Islet precursor cell (in vitro differentiated cells): ENCODE data around the gene TBC1D32.
"Not testable (repeated sequence)": the region's sequence is repeated elsewhere in the genome, so short reads cannot be mapped to it uniquely, and the experiment has no call there.

Experiments
- DNase-seq: peaks from one replicate; pipeline ENCODE4 v3.0.0-alpha.2; 2018

Gene TBC1D32

GRCh38 chr6:121210943-121211342, 123.3 kb downstream of the TBC1D32 start:
- no peak for DNase-seq

DNA sequence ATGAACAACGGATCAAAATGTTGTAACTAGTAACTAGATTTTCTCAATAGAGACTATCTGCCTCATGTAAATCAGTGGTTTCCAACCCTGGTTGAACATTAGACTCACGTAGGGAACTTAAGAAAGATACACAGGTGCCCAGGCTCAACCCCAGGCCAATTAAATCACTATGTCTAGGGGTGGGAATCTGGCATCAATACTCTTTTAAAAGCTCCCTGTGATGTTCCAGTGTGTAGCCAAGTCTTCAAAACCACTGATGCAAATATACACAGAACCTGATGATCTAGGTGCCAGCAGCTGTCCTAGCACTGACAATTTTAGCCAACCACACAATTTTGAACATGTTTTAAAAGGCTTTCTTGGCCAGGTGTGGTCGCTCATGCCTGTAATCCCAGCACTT, 128.7 kb downstream of the TBC1D32 start:
- no peak for DNase-seq

GRCh38 chr6:121201105-121201504, 133.2 kb downstream of the TBC1D32 start:
- DNase-seq: no peak

GRCh38 chr6:121196042-121196441, 138.2 kb downstream of the TBC1D32 start:
- DNase-seq: not testable (repeated sequence)

DNA sequence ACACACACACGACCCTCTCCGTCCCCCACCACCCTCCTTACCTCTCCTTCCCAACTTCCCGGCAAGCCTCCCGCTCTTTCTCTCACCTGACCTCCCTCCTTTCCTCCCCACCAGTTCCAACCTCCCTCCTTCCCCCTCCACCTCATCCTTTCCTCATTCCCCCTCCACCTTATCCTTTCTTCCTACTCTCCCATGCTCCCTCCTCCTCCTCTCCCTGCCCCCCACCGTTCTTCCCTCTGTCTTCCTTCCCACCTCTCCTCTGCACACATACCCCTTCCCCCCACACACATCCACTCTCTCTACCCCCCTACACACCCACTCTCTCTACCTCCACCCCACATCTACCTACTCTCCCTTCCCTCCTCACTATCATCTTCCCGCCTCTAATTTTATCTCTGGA, 144.2 kb downstream of the TBC1D32 start:
- no peak for DNase-seq

DNA sequence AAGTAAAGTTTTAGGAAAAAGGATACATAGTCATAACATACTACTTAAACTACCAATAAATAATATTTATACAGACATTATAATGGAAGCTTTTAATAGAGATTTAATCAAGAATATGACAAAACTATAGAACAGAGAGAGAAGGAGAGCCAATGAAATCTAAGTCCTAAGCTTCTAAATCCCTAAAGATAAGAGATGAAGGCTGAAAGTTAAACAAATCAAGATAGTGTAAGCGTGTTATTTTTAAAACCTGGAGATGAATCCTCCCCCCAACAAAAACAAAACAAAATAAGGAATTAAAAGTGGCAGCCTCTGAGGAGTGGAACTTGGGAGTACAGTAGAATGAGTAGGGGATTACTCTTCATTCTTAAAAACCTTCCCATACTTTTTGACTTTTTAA, 145.9 kb downstream of the TBC1D32 start:
- DNase-seq: no peak

- no peak for DNase-seq
These were observed 146.5 kb downstream of the TBC1D32 start for GRCh38 chr6:121187833-121188200.

- DNase-seq: no peak
These were observed 147.0 kb downstream of the TBC1D32 start for GRCh38 chr6:121187200-121187832.

DNA sequence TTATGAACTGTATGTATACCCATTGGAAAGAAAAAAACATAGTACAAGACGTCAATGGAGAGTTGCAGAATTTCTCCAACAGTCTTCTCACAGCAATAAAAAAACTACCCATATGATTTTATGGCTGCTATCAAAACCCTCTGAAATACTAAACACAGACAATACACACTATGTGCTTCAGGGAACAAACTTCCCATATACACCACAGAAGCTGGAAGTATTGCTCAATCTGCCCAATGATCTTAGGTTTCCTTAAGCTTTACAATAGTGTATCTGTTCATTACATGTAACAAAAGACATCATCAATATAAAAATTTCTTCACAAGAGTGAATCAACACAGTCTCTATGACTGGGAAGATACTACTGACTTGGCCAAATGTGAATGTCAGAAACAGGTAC, 150.5 kb downstream of the TBC1D32 start:
- DNase-seq: no peak

DNA sequence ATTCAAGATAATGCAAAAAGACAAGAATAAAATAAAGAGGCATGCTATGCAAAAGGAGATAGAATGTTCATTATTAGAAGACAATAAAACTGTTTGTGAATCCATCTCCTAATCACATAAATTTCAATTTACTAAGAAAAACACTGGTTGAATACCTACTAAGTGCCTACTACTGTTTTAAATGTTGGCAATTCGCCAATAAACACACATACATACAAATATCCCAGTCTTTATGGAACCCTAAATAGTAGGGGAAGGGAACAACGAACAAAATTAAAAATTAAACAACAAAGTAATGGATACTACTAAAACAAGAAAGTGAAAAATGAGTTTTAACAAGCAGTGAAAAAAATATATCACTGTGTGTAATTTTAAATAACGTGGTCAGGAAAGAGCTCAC, 158.5 kb downstream of the TBC1D32 start:
- no peak for DNase-seq

GRCh38 chr6:121172451-121172850, 161.8 kb downstream of the TBC1D32 start:
- not testable (repeated sequence) for DNase-seq

DNA sequence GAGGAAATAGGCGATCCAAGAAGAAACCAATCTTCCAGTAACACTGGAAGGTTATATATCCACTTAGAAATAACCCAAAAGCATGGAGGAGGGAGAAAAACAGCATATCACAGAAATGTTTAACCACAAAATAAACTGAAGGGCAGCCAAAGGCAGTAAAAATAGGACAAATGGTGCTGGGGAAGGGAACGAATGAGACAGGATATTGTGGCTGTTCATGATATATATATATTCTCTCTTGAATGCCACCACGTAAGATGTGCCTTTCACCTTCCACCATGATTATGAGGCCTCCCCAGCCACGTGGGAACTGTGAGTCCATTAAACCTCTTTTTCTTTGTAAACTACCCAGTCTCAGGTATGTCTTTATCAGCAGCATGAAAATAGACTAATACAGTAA, 162.4 kb downstream of the TBC1D32 start:
- DNase-seq: no peak

- no peak for DNase-seq
These were observed 172.4 kb downstream of the TBC1D32 start for GRCh38 chr6:121161886-121162285.

- no peak for DNase-seq
These were observed 174.0 kb downstream of the TBC1D32 start for GRCh38 chr6:121160276-121160675.

DNA sequence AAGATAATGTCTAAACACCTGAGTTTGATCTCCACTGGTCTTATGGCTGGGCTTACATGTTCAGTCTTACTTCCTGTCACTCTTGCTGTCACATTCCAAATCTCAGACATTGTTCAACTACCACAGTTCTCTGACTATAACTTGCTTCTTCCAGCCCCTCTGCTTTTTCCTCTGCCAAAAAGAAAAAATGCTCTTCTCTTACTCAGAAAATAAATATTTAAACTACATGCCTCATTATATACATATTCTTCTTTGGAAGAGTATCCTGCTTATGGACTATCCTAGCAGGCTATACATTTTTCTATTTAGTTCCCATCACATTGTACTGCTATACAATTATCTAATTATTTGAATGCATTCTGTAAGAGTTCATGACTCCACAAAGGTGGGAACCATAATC, 175.4 kb downstream of the TBC1D32 start:
- DNase-seq: no peak

DNA sequence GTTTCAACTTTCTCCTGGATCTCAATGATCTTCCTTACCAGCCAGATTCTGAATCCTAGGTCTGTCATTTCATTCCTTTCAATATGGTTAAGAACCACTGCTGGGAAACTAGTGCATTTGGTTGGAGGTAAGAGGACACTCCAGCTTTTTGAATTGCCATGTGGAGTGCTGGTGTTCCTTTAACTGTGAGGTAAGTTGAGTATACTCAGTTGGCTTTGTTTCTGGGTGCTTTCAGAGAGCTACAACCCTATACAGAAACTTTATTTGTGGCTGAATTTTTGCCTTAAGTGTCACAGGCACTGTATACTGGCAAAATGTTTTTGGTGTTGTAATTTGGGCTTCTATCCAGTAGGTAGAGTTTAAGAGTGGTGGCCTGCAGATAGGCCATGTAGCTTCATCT, 175.8 kb downstream of the TBC1D32 start:
- DNase-seq: no peak

- DNase-seq: no peak
These were observed 176.4 kb downstream of the TBC1D32 start for GRCh38 chr6:121157906-121158305.

DNA sequence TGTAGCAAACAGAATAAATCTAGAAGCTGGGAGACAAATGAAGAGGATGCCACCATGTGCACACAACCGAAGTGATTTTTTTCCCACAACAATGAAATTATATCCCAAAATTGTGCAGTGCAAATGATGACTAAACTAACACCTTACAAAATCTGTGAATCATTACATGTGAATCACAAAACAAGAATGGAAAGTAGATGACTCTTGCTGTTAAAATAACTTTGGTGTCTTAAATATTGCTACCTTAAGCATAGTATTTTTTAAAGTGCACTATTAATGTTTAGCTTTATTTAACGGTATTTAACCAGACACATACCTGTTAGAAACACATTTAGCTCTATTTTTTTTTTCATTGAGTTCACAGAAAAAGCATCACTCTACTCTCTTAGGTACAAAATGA, 190.8 kb downstream of the TBC1D32 start:
- DNase-seq: no peak

GRCh38 chr6:121142093-121142492, 192.2 kb downstream of the TBC1D32 start:
- DNase-seq: no peak

DNA sequence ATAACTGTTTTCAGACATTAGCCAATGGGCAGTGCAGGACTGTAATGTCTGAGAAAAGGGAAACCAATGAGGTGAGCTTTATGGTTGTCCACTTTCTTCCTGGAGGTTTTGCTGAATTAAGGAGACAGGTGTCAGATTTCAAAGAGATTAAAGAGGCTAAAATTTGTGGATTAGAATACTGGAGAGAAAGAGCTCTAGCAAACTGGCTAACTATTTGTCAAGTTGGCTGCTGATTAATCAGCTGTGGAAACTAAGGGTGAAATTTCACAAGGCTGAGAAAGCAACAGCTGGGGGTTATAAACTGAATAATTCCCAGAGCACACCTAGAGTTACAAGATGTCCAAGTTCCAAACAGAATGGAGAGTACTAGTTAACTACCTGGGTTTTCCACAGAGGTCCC, 198.9 kb downstream of the TBC1D32 start:
- no peak for DNase-seq

DNA sequence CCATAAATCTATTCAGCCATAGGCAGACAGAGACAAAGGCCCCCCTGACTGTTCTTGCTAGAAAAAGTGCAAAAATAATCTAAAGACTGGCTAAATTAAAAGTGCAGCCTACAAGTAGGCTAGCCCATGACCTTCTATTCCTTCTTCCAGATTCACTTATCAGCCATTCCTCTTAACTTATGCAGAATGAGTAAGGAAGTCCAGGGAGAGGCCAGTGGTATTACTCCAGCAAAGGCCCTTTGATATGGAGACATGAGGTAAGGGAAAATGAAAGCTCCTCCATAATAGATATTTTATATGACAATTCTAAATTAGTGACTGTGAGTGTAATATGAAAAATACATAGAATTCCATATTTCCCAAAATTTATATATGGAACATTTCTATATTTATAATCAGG, 199.4 kb downstream of the TBC1D32 start:
- DNase-seq: no peak

- no peak for DNase-seq
These were observed 209.7 kb downstream of the TBC1D32 start for GRCh38 chr6:121124600-121124999.

GRCh38 chr6:121112356-121112755, 221.9 kb downstream of the TBC1D32 start:
- DNase-seq: no peak

- no peak for DNase-seq
These were observed 223.5 kb downstream of the TBC1D32 start for GRCh38 chr6:121110733-121111132.

- no peak for DNase-seq
These were observed 227.3 kb downstream of the TBC1D32 start for GRCh38 chr6:121106962-121107361.

DNA sequence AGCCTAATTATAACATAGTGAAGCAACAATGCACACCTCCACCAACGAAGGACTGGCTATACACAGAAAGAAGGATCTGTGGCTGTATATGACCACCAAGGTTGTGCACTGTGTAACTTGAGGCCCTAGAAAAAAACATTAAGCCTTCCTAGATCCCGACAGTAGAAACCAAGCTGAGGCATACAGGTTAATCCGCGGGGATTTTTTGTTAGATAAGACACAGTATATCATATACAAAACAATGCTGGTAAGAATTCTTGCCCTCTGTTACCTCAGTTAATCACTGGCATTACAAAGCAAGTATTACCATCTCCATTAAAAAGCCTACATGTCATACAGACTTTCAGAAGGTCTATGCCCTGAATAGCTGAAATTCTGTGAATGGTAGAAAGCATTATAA, 228.8 kb downstream of the TBC1D32 start:
- DNase-seq: no peak
